CD4-positive, alpha-beta T cell (primary cell): Measurements from ENCODE around the gene CCDC185. TPM values are rescaled to one million over a fixed set of nuclear protein-coding genes. Genes with fewer than 3 reads are reported as not detected.
A peak's percentile ranks its signal among the peaks of the same experiment; 100 is the strongest.

ENCODE experiments used
- ATAC-seq: fragments of 200-7000 bp; cut with Tn5 transposase; one replicate; pipeline ENCODE4 v1.10.0; 2022; ENCODE audit warnings: mild to moderate bottlenecking; ENCODE audit not compliant: poor library complexity
- CTCF ChIA-PET: fragments of 350-600 bp; sonication (Branson Sonifier 250); formaldehyde crosslinking; loops from one replicate; lab custom pipeline; 2021; ENCODE audit warnings: antibody characterized with exemption, inconsistent platforms; lab: Charles Lee
- POLR2A ChIA-PET: fragments of 350-600 bp; sonication (Branson Sonifier 250); formaldehyde crosslinking; loops from one replicate; lab custom pipeline; 2021; ENCODE audit warnings: antibody characterized with exemption, inconsistent platforms; lab: Charles Lee
- DNase-seq, 14 experiments: peaks; one replicate each; pipeline ENCODE4 v3.0.0-alpha.2; 2013 to 2020; ENCODE audit warnings: mixed read lengths in 2 of 14
- H3K27ac ChIP-seq, 2 donors: one replicate each; pipeline versions ENCODE4 v1.5.1 to v1.7.0; 2013; ENCODE audit warnings: low read length in 2 of 2, low read depth in 1 of 2, mild to moderate bottlenecking in 1 of 2
- H3K27me3 ChIP-seq, 2 experiments: 1 replicate in 1 of 2; 2 replicates in 1 of 2; pipeline versions ENCODE4 v1.6.1 to v1.7.0; 2013; ENCODE audit warnings: low read length in 2 of 2, control low read depth in 1 of 2, mild to moderate bottlenecking in 1 of 2, moderate library complexity in 1 of 2; ENCODE audit not compliant: insufficient read depth in 2 of 2, control insufficient read depth in 1 of 2
- H3K36me3 ChIP-seq: one replicate; pipeline ENCODE4 v1.6.1; 2013; ENCODE audit warnings: low read length, control low read depth; ENCODE audit not compliant: insufficient read depth
- H3K4me1 ChIP-seq: one replicate; pipeline ENCODE4 v1.6.1; 2013; ENCODE audit warnings: low read length, control low read depth; ENCODE audit not compliant: insufficient read depth
- H3K4me3 ChIP-seq: one replicate; pipeline ENCODE4 v1.5.1; 2013; ENCODE audit warnings: mild to moderate bottlenecking, low read length, moderate library complexity
- H3K9me3 ChIP-seq, 2 experiments: 1 replicate in 1 of 2; 2 replicates in 1 of 2; pipeline versions ENCODE4 v1.6.1 to v1.7.0; 2013; ENCODE audit warnings: low read length in 2 of 2, mild to moderate bottlenecking in 2 of 2, control low read depth in 1 of 2, moderate library complexity in 1 of 2; ENCODE audit not compliant: control insufficient read depth in 1 of 2, insufficient read depth in 1 of 2
- H3K27ac Mint-ChIP-seq: one replicate; pipeline ENCODE4 v1.8.0; 2020; ENCODE audit warnings: mixed read lengths
- H3K27me3 Mint-ChIP-seq: one replicate; pipeline ENCODE4 v1.8.0; 2021; ENCODE audit warnings: mixed read lengths
- H3K36me3 Mint-ChIP-seq: one replicate; pipeline ENCODE4 v1.8.0; 2021; ENCODE audit warnings: low read depth, mixed read lengths
- H3K4me1 Mint-ChIP-seq: one replicate; pipeline ENCODE4 v1.8.0; 2021; ENCODE audit warnings: low read depth, mixed read lengths
- H3K4me3 Mint-ChIP-seq: one replicate; pipeline ENCODE4 v1.8.0; 2020; ENCODE audit warnings: mild to moderate bottlenecking, mixed read lengths
- H3K9me3 Mint-ChIP-seq: one replicate; pipeline ENCODE4 v1.8.0; 2020; ENCODE audit warnings: mixed read lengths
- intact Hi-C, 2 experiments: fragments of 100-400 bp; cut with DNase I in 1 of 2; cut with micrococcal nuclease in 1 of 2; formaldehyde crosslinking; loops; one replicate each; pipeline versions ENCODE4 v1.15.1 to v1.9.0; 2023 to 2025; cut with DNase I, micrococcal nuclease
- total RNA-seq, 174 experiments: library from RNA in 2 of 174; stranded (reverse) in 2 of 174; gene quantifications; one replicate each; pipeline ENCODE4 v1.2.3 and lab custom pipeline; 2021 to 2026
- TF ChIP-seq, protein P1 (sequence below): fragments of 200-600 bp; IDR thresholded peaks from one replicate; pipeline ENCODE4 v1.8.0; 2022; ENCODE audit warnings: antibody characterized with exemption, mild to moderate bottlenecking

Gene CCDC185
- total RNA-seq, 2 experiments from 2014 or later: not detected

DNA sequence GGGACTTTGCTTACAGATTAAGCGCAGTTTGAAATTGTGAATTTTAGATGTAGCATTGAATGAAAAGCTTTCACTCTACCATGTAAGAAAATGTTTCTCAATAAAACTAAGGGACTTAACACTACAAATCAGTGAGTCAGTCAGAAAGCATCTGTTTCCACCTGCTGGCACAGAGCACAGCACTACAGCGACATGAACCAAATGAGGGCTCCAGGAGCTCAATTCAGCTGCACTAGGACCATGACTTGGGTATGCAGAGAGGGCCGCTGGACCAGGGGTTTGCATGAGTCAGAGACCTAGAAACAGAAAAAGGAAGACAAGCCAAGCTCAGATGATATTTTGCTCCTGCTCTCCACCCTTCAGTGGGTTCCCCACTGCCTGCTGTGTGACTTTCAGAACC lies 34.4 kb upstream of the CCDC185 start:
- ATAC-seq (no peak), DNase-seq (peak in 3 of 14 experiments; percentile 10 to 32 (median 22))
- H3K27ac ChIP-seq: no peak overlapping the region
- ChIA-PET POLR2A (interaction anchor here (0.7 to 1.8 kb wide), 3 partner anchors 129 to 225 kb away, joined by 3 to 9 read pairs (median 4); no protein-coding TSS in a partner anchor), CTCF (interaction anchor here (1.3 kb wide), 2 partner anchors 10 to 235 kb away, joined by 4 read pairs; no protein-coding TSS in a partner anchor)
- H3K36me3 ChIP-seq: no peaks in the 10 kb centered on the region
- peaks cover 0 to 4% of the 10 kb centered on the region in 2 experiments for H3K27me3 ChIP-seq
- peaks cover 2% of the 10 kb centered on the region for H3K36me3 Mint-ChIP-seq
- no peak overlapping the region for H3K4me3 ChIP-seq
- H3K4me1 ChIP-seq: peaks cover 15% of the 10 kb centered on the region
- H3K27ac Mint-ChIP-seq: no peak overlapping the region
- peaks cover 36% of the 10 kb centered on the region for H3K4me1 Mint-ChIP-seq
- H3K9me3 Mint-ChIP-seq: no peaks in the 10 kb centered on the region
- H3K9me3 ChIP-seq: no peaks in the 10 kb centered on the region
- H3K27me3 Mint-ChIP-seq: no peaks in the 10 kb centered on the region
- intact Hi-C loops: loop anchor here in 1 of 2 experiments (2.0 kb wide), 1 partner anchor 224 kb away; no protein-coding TSS in a partner anchor
- TF ChIP-seq, protein P1, sequence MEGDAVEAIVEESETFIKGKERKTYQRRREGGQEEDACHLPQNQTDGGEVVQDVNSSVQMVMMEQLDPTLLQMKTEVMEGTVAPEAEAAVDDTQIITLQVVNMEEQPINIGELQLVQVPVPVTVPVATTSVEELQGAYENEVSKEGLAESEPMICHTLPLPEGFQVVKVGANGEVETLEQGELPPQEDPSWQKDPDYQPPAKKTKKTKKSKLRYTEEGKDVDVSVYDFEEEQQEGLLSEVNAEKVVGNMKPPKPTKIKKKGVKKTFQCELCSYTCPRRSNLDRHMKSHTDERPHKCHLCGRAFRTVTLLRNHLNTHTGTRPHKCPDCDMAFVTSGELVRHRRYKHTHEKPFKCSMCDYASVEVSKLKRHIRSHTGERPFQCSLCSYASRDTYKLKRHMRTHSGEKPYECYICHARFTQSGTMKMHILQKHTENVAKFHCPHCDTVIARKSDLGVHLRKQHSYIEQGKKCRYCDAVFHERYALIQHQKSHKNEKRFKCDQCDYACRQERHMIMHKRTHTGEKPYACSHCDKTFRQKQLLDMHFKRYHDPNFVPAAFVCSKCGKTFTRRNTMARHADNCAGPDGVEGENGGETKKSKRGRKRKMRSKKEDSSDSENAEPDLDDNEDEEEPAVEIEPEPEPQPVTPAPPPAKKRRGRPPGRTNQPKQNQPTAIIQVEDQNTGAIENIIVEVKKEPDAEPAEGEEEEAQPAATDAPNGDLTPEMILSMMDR: no peak
- no peak overlapping the region for H3K4me3 Mint-ChIP-seq

DNA sequence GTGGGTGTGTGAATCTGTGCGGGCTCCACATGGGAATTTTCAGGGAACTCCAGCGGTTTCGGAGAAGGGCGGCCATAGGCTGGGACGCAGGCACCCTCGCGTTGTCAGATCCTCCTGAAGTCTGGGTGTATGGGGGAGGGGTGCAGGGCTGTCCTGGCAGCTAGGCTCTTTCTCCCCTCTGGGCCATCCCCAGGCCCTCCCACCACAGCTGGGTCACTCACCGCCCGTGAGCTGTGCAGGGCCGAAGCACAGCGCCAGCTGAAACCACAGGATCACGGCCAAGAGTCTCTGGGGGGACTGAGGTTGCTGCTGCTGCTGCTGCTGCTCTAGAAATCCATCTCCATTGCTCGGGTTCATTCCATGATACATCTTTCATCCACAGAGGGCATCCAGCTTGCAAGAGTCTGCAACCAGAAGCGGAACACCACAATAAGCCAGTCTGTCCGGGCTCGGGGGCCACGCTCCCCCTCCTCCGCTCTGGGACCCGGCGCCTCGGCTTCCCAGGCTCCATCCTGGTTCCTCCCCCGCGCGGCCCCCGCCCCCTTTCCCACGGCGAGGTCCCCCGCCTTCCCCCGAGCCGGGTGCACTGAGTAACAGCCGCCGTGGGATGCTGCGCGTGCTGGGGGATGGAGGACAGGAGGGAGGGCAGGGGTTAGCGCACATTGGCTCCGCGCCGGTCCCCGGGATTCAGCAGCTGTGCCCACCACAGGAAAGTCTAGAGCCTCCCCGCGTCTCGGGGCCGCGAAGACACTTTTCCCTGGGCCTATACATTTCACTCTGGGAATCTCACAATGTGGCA lies 30.0 kb upstream of the CCDC185 start:
- TF ChIP-seq, protein P1: no peak
- no peak overlapping the region for H3K27ac ChIP-seq
- CTCF ChIA-PET: interaction anchor here (1.2 kb wide), 1 partner anchor 230 kb away, joined by 6 read pairs; no protein-coding TSS in a partner anchor
- peaks cover 0 to 4% of the 10 kb centered on the region in 2 experiments for H3K27me3 ChIP-seq
- no peaks in the 10 kb centered on the region for H3K36me3 ChIP-seq
- no peaks in the 10 kb centered on the region for H3K9me3 ChIP-seq
- DNase-seq (peak in 13 of 14 experiments; percentile 5 to 53 (median 13)), ATAC-seq (peak; percentile 46)
- POLR2A ChIA-PET: interaction anchor here (0.6 to 3.0 kb wide), 22 partner anchors 8 to 1621 kb away, joined by 3 to 18 read pairs (median 4); partner anchors contain the start of genes AIDA, BROX, DEGS1 and DUSP10
- H3K4me1 ChIP-seq: peaks cover 22% of the 10 kb centered on the region
- Mint-ChIP-seq H3K27me3 (no peaks in the 10 kb centered on the region), H3K4me3 (peak overlapping the region; percentile 98), H3K4me1 (peaks cover 43% of the 10 kb centered on the region), H3K9me3 (no peaks in the 10 kb centered on the region), H3K36me3 (peaks cover 4% of the 10 kb centered on the region), H3K27ac (peak overlapping the region; percentile 82)
- peak overlapping the region; percentile 65 for H3K4me3 ChIP-seq
- intact Hi-C loops: loop anchor here in 1 of 2 experiments (10.0 kb wide), 1 partner anchor 118 kb away; no protein-coding TSS in a partner anchor

DNA sequence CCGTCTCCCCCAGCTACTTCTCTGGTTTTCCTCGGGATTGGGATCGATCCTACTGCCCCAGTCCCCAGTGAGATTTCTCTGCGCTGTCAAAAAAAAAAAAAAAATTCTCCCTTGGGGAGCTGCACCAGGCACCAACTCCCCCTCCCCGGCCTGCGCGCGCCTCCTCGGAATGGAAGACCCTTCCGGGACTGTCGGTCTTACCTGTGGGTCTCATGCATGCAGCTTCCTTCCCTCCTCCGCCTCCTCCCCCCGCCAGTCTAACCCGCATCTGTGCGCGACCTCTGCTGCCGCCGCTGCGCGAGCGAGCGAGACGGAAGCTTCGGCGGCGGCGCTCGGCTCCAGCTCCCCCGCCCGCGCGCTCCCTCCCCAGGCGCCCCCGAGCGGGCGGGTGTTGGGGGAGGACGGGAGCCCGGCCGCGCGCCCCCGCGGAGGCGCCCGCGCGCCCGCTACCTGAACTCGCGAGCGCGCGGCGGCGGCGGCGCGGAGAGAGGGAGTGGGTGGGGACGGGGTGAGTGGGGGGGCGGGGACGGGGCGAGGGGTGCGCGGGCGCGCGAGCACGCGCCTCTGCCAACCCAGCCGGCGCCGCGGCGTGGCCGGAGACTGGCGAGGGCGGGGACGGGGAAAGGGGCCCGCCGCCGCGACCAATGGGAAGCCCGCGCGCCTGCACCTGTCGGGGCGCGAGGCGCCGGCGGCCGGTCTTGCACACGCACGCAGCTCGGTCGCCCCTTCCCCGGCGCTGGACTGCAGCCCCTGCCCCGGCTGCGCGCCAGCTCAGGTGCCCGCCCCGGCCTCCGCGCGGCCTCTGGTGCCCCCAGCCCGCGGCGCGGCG lies 29.1 kb upstream of the CCDC185 start, which contains the start of gene SUSD4:
Gene SUSD4 (minus strand): TSS at position 321 of the 829 bp plus-strand sequence. CDS start 751 bp downstream, outside the sequence.
- peaks cover 4% of the 10 kb centered on the region for H3K36me3 Mint-ChIP-seq
- TF ChIP-seq, protein P1: no peak
- H3K27me3 ChIP-seq: peaks cover 0 to 4% of the 10 kb centered on the region in 2 experiments
- peaks cover 39% of the 10 kb centered on the region for H3K4me1 Mint-ChIP-seq
- no peaks in the 10 kb centered on the region for H3K9me3 ChIP-seq
- ChIA-PET POLR2A (interaction anchor here (0.6 to 3.0 kb wide), 26 partner anchors 9 to 1622 kb away, joined by 3 to 18 read pairs (median 3); partner anchors contain the start of genes AIDA, BROX, DEGS1 and DUSP10), CTCF (interaction anchor here (1.2 to 1.8 kb wide), 2 partner anchors 230 to 231 kb away, joined by 4 to 6 read pairs; no protein-coding TSS in a partner anchor)
- H3K4me3 Mint-ChIP-seq: peak within 1 kb of the TSS; percentile 98
- intact Hi-C loops: loop anchor here in 1 of 2 experiments (10.0 kb wide), 1 partner anchor 119 kb away; no protein-coding TSS in a partner anchor
- no peaks in the 10 kb centered on the region for H3K9me3 Mint-ChIP-seq
- peak; percentile 55 to 91 (median 76) for DNase-seq
- H3K36me3 ChIP-seq: no peaks in the 10 kb centered on the region
- H3K4me1 ChIP-seq: peaks cover 22% of the 10 kb centered on the region
- H3K27me3 Mint-ChIP-seq: no peaks in the 10 kb centered on the region
- ATAC-seq: peak; percentile 89
- peak within 1 kb of the TSS; percentile 82 for H3K27ac Mint-ChIP-seq
- peak within 1 kb of the TSS; percentile 66 for H3K4me3 ChIP-seq
- H3K27ac ChIP-seq: no peak within 1 kb of the TSS
